NCI-H2107 (cell line): ENCODE results near the gene ADAMTS15.

Source experiments
- DNase-seq: peaks from one replicate; lab custom pipeline; 2025; lab: John Stamatoyannopoulos, UW

Gene ADAMTS15

GRCh38 chr11:130462931-130463330, 14.5 kb downstream of the ADAMTS15 start:
- DNase-seq, result no peak

GRCh38 chr11:130464291-130464812, 15.9 kb downstream of the ADAMTS15 start:
- no peak for DNase-seq

DNA sequence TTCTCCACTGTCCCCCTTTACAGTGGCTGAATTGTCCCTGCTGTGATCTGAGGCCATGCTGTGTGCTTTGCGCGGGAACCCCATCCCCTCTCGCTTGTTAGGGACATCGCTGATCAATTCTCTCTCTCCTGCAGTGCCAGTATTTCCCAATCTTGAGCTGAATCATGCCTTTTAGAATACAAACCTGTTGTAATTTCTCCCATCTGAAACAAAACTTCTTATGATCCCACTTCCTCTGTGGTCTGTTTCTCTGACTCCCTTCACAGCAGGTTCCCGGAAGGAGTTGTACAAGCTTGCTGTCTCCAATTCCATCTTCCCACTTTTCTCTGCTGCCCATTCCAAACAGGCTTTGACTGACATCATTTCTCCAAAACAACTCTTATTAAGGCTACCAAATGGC, 16.8 kb downstream of the ADAMTS15 start:
- DNase-seq, result no peak

- DNase-seq, result no peak
These were observed 18.9 kb downstream of the ADAMTS15 start for GRCh38 chr11:130467116-130467900.

DNA sequence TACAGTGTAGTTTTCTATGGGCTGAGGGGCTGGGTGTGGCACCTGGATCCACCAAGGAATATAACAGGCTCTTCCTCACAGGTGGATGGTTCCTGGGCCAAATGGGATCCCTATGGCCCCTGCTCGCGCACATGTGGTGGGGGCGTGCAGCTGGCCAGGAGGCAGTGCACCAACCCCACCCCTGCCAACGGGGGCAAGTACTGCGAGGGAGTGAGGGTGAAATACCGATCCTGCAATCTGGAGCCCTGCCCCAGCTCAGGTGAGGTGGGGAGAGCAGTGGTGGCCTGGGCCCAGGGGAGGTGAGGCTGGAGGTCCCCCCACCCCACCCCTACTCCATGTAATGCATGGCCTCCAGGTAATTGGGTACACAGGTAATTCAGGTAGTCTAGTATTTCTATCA, 20.7 kb downstream of the ADAMTS15 start:
- DNase-seq, result no peak

DNA sequence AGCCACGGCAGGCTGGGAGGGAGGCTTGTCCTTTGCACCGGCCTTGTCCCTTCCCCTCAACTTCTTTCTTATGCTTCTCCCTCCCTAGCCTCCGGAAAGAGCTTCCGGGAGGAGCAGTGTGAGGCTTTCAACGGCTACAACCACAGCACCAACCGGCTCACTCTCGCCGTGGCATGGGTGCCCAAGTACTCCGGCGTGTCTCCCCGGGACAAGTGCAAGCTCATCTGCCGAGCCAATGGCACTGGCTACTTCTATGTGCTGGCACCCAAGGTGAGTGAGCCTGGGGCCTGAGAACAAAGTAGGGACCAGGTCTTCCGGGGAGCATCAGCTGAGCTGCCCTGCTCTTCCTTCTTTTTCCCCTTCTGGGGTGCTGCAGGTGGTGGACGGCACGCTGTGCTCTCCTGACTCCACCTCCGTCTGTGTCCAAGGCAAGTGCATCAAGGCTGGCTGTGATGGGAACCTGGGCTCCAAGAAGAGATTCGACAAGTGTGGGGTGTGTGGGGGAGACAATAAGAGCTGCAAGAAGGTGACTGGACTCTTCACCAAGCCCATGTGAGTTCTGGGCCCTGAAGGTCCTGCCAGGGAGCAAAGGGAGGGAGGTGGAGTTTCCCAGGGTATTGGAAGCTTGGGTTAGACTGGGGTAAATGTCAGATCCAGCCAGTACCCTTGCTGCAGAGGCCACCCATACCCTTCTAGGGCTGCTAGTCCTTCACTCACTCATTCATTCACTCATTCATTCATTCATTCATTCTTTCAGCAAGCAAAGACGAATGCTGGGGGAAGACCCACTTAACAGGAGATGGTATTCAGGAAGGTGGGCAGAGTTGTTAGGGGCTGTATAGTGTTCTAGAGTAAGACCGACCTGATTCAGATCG, 22.6 kb downstream of the ADAMTS15 start:
- DNase-seq, result no peak

GRCh38 chr11:130471731-130472433, 23.4 kb downstream of the ADAMTS15 start:
- DNase-seq, result no peak

GRCh38 chr11:130472434-130472961, 24.1 kb downstream of the ADAMTS15 start:
- DNase-seq, result no peak

- no peak for DNase-seq
These were observed 24.8 kb downstream of the ADAMTS15 start for GRCh38 chr11:130473056-130473794.

- no peak for DNase-seq
These were observed 25.4 kb downstream of the ADAMTS15 start for GRCh38 chr11:130473795-130474377.

- no peak for DNase-seq
These were observed 26.4 kb downstream of the ADAMTS15 start for GRCh38 chr11:130474637-130475400.

- DNase-seq, result no peak
These were observed 27.1 kb downstream of the ADAMTS15 start for GRCh38 chr11:130475426-130476053.

GRCh38 chr11:130476200-130476921, 27.9 kb downstream of the ADAMTS15 start:
- no peak for DNase-seq

DNA sequence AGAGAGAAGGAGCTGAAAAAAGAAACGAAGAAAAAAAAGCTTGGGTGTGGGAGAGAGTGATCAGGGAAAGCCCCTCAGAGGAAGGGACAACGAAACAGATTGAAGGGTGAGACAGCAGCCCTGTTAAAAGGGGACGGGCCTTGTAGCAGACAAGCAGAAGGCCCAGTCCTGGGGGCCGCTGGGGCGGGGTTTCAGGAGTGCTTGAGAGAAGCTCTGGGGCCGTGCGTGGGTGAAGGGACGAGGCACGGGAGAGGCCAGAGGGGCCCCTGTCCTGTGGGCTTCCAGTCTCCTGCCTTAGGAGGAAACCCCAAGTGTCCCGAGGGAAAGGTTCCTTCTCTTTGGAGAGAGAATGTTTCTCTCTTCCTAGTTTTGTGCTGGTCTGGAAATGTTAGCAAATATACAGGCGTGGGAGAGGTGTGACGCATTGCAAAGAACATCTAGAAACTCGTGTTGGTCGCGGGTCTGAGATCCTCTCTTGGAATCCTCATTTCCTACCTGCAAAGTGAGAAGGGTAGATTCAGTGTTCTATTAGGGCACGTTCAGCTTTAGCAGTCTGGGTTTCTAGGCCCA, 28.6 kb downstream of the ADAMTS15 start:
- no peak for DNase-seq

DNA sequence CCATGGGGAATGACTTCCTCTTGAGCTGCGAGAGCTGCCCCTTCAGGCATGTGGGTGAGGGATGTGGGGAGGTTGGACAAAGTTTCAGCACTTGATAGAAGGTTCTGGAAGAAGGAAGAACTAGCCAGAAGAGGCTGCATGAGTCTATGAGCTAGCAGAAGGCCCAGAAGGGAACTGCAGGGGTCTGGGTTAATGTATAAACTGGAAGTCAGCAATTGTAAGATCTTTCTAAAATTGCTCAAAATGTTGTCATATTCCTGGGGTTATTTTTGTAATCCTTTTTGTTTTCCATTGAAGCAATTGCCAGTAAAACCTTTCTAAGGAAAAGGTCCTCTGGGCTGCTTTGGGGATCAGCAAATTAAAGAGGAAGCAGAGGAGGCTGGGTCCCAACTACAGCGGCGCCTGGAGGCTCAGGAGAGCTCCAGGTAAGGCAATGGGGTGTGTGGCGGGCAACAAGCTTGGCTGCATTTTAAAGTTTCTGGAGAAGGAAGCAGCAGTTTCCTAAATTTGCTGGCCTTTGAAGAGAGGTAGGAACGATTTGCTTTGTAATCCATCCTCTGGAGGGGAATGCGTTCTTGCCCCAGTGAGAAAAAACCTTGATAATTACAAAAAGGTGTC, 29.2 kb downstream of the ADAMTS15 start:
- DNase-seq, result no peak

DNA sequence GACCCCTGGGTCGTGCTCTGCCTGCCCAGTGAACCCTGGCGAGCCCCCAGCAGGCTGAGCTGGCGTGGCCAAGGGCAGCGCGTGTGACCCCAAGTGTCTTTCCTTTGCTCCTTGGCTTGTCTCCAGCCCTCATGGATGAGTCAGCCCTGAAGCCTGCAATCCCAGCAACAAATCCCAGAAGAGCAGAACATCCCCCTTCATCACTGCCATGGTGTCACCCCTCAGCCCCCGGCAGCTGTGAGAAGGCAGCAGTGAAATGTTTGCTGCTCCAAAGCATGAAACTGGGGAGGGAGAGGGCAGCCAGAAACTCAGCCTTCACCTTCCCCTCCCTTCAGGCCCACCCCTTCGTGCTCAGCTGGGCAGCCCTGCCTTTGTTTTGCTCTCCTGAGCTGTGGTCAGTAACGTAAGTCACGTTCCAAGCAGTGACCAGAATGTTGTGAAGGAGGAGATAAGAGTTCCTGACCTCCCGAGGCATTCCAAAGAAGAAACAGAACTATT, 29.8 kb downstream of the ADAMTS15 start:
- no peak for DNase-seq

DNA sequence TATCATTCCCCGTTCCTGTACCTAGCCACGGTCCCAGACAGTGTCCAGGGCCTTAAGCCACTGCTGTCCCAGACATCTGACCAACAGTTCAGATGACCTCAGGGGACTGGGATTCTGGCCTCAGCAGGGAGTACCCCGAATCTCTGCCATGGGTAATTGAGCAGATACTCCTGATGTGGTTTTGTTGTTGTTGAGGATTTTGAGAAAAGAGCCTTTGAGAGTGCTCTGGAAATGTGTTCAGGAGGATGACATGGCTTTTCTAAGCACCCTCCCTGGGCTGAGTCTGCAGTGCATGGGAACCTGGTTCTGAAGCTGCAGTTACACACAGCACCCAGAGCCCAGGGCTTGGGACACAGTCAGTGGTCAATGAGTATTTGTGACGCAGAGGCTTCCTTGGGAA, 30.4 kb downstream of the ADAMTS15 start:
- DNase-seq, result no peak

- no peak for DNase-seq
These were observed 31.7 kb downstream of the ADAMTS15 start for GRCh38 chr11:130480186-130480585.
